Measurements from ENCODE around the gene CNDP2. TPM values are rescaled to one million over a fixed set of nuclear protein-coding genes. Genes with fewer than 3 reads are reported as not detected.

Gene CNDP2
- 31.6 and 84.0 TPM in 2 replicates for total RNA-seq

GRCh38 chr18:74495581-74496507, at the start of gene CNDP2:
CNDP2 (plus strand) TSS chr18:74496363; CDS start chr18:74499974, 3,611 bp downstream.

GRCh38 chr18:74457043-74457724, 39.0 kb upstream of the CNDP2 start, which contains the start of gene DIPK1C:
DIPK1C (minus strand) TSS chr18:74457308; CDS start chr18:74457259, 49 bp downstream.

GRCh38 chr18:74534150-74534969, 38.2 kb downstream of the CNDP2 start, which contains the start of gene CNDP1:
CNDP1 (plus strand) TSS chr18:74534500; CDS start chr18:74534668, 168 bp downstream.

Other genes starting within 250 kb of the CNDP2 start
- 55.4 and 92.7 TPM in 2 replicates for gene CYB5A, start 204.4 kb upstream of the CNDP2 start, total RNA-seq
- not detected in 2 replicates for gene C18orf63, start 180.5 kb upstream of the CNDP2 start, total RNA-seq
- gene DIPK1C, start 39.1 kb upstream of the CNDP2 start, total RNA-seq, result not detected in 2 replicates
- gene CNDP1, start 38.1 kb downstream of the CNDP2 start, total RNA-seq, result not detected in 2 replicates
- 12.7 and 16.5 TPM in 2 replicates for gene ZNF407, start 101.5 kb downstream of the CNDP2 start, total RNA-seq